ENCODE data around the gene MMRN2.

DNA sequence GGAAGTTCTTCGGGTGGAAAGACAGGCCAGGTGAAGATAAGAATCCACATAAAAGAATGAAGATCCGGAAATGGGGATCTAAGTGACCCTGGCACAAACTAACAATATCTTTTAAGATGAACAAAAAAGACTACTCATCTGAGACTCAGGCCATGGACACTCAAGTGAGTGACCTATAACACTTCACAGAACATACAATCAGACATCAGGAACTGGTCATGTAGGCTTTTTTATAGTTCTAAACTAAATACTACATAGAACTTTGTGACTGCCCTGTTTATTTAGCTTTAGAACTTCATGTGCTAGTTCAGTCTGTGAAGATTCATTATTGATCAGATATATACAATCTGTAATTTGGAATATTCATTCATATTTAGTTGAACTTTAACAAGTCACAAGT lies 52.8 kb downstream of the MMRN2 start:
- TF ChIP-seq, protein P1, sequence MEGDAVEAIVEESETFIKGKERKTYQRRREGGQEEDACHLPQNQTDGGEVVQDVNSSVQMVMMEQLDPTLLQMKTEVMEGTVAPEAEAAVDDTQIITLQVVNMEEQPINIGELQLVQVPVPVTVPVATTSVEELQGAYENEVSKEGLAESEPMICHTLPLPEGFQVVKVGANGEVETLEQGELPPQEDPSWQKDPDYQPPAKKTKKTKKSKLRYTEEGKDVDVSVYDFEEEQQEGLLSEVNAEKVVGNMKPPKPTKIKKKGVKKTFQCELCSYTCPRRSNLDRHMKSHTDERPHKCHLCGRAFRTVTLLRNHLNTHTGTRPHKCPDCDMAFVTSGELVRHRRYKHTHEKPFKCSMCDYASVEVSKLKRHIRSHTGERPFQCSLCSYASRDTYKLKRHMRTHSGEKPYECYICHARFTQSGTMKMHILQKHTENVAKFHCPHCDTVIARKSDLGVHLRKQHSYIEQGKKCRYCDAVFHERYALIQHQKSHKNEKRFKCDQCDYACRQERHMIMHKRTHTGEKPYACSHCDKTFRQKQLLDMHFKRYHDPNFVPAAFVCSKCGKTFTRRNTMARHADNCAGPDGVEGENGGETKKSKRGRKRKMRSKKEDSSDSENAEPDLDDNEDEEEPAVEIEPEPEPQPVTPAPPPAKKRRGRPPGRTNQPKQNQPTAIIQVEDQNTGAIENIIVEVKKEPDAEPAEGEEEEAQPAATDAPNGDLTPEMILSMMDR (IDR thresholded peaks at IDR 0.05), result no peak
- no peak for TF ChIP-seq JUN (CRISPR knock-in tag; IDR thresholded peaks at IDR 0.05)
- TF ChIP-seq, protein P2, sequence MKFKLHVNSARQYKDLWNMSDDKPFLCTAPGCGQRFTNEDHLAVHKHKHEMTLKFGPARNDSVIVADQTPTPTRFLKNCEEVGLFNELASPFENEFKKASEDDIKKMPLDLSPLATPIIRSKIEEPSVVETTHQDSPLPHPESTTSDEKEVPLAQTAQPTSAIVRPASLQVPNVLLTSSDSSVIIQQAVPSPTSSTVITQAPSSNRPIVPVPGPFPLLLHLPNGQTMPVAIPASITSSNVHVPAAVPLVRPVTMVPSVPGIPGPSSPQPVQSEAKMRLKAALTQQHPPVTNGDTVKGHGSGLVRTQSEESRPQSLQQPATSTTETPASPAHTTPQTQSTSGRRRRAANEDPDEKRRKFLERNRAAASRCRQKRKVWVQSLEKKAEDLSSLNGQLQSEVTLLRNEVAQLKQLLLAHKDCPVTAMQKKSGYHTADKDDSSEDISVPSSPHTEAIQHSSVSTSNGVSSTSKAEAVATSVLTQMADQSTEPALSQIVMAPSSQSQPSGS (CRISPR knock-in tag; IDR thresholded peaks at IDR 0.05; ENCODE audit: borderline replicate concordance, low read depth), result no peak
- TF ChIP-seq ZNF263 (CRISPR knock-in tag; IDR thresholded peaks at IDR 0.05; ENCODE audit: low read depth), result no peak
- TF ChIP-seq, protein P3, sequence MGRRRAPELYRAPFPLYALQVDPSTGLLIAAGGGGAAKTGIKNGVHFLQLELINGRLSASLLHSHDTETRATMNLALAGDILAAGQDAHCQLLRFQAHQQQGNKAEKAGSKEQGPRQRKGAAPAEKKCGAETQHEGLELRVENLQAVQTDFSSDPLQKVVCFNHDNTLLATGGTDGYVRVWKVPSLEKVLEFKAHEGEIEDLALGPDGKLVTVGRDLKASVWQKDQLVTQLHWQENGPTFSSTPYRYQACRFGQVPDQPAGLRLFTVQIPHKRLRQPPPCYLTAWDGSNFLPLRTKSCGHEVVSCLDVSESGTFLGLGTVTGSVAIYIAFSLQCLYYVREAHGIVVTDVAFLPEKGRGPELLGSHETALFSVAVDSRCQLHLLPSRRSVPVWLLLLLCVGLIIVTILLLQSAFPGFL (CRISPR knock-in tag; IDR thresholded peaks at IDR 0.05; ENCODE audit: borderline replicate concordance), result no peak
- no peak for TF ChIP-seq ATF1 (CRISPR knock-in tag; IDR thresholded peaks at IDR 0.05)
- no peak for TF ChIP-seq NFYB (CRISPR knock-in tag; conservative IDR thresholded peaks at IDR 0.05; ENCODE audit: low read depth)
- no peak for TF ChIP-seq ZNF232 (CRISPR knock-in tag; IDR thresholded peaks at IDR 0.05)
- TF ChIP-seq CREM (CRISPR knock-in tag; IDR thresholded peaks at IDR 0.05), result no peak
- TF ChIP-seq, protein P4, sequence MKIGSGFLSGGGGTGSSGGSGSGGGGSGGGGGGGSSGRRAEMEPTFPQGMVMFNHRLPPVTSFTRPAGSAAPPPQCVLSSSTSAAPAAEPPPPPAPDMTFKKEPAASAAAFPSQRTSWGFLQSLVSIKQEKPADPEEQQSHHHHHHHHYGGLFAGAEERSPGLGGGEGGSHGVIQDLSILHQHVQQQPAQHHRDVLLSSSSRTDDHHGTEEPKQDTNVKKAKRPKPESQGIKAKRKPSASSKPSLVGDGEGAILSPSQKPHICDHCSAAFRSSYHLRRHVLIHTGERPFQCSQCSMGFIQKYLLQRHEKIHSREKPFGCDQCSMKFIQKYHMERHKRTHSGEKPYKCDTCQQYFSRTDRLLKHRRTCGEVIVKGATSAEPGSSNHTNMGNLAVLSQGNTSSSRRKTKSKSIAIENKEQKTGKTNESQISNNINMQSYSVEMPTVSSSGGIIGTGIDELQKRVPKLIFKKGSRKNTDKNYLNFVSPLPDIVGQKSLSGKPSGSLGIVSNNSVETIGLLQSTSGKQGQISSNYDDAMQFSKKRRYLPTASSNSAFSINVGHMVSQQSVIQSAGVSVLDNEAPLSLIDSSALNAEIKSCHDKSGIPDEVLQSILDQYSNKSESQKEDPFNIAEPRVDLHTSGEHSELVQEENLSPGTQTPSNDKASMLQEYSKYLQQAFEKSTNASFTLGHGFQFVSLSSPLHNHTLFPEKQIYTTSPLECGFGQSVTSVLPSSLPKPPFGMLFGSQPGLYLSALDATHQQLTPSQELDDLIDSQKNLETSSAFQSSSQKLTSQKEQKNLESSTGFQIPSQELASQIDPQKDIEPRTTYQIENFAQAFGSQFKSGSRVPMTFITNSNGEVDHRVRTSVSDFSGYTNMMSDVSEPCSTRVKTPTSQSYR (CRISPR knock-in tag; IDR thresholded peaks at IDR 0.05), result no peak
- TF ChIP-seq ZNF121 (CRISPR knock-in tag; IDR thresholded peaks at IDR 0.05), result no peak
- TF ChIP-seq CBFB (CRISPR knock-in tag; IDR thresholded peaks at IDR 0.05; ENCODE audit: low read depth), result no peak
- TF ChIP-seq, protein P5, sequence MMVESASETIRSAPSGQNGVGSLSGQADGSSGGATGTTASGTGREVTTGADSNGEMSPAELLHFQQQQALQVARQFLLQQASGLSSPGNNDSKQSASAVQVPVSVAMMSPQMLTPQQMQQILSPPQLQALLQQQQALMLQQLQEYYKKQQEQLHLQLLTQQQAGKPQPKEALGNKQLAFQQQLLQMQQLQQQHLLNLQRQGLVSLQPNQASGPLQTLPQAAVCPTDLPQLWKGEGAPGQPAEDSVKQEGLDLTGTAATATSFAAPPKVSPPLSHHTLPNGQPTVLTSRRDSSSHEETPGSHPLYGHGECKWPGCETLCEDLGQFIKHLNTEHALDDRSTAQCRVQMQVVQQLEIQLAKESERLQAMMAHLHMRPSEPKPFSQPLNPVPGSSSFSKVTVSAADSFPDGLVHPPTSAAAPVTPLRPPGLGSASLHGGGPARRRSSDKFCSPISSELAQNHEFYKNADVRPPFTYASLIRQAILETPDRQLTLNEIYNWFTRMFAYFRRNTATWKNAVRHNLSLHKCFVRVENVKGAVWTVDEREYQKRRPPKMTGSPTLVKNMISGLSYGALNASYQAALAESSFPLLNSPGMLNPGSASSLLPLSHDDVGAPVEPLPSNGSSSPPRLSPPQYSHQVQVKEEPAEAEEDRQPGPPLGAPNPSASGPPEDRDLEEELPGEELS (CRISPR knock-in tag; IDR thresholded peaks at IDR 0.05), result no peak
- no peak for TF ChIP-seq ZNF138 (CRISPR knock-in tag; conservative IDR thresholded peaks at IDR 0.05)
